ENCODE measurements around the gene NDUFS3.

The NDUFS3 gene

DNA sequence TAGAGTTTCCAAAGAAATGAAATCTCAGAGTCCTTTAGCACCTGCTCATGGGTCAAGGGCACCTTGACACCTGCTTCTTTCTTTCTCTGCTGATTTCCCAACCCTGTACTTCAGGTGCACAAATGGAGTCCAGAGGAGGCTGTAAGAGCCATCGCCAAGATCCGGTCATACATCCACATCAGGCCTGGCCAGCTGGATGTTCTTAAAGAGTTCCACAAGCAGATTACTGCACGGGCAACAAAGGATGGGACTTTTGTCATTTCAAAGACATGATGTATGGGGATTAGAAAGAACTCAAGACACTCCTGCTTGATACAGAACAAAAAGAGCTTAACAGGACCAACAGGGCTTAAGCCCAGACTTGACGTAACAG lies 7.5 kb upstream of the NDUFS3 start:
- in situ Hi-C loops (cut with HindIII; ENCODE audit: low pct_ligation_motif_present, low sequenced_read_pairs): no loop called here
- no peak for DNase-seq
- Histone ChIP-seq H3K27me3 (replicated peaks) (no peaks in the 10 kb centered on the region), H3K4me3 (ENCODE audit: low read depth, low read length) (no peak overlapping the region), H3K36me3 (replicated peaks) (peaks cover 33% of the 10 kb centered on the region), H3K27ac (no peak overlapping the region)
- no peak for TF ChIP-seq CTCF (IDR thresholded peaks at IDR 0.05; ENCODE audit: low read depth, low read length, missing control alignments)

- TF ChIP-seq CTCF (IDR thresholded peaks at IDR 0.05; ENCODE audit: low read depth, low read length, missing control alignments): no peak
- Histone ChIP-seq H3K27me3 (replicated peaks) (no peaks in the 10 kb centered on the region), H3K4me3 (ENCODE audit: low read depth, low read length) (no peak overlapping the region), H3K36me3 (replicated peaks) (peaks cover 33% of the 10 kb centered on the region), H3K27ac (peak overlapping the region; percentile 25)
- in situ Hi-C loops (cut with HindIII; ENCODE audit: low pct_ligation_motif_present, low sequenced_read_pairs): no loop called here
- peak; percentile 71 for DNase-seq
Measured at GRCh38 chr11:47571895-47572294, 7.0 kb upstream of the NDUFS3 start.

DNA sequence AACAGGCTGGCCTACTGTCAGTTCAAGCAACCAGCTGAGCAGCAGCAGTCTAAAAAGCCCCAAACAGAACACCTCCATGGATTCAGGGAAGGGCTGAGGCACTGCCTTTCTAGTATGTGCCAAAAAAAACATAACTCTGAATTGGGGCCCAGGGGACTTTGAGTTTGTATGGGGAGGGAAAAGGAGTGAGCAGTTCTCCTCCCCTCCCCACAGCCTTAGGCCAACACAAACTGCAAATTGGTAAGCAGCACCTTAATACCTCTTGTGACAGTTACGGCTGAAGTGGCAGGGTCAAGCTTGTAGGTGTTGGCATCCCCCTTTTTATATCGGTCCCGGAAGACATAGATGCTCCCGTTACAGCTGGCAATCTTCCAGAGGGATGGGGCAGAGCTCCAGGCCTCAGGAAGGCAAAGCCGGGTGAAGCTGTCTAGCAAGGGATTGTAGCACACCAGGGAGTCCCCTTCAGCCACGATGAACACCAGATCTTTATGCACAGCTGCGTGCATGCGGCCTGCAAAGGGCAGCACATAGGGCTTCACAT lies 6.1 kb upstream of the NDUFS3 start:
- Histone ChIP-seq H3K36me3 (replicated peaks) (peaks cover 33% of the 10 kb centered on the region), H3K4me3 (ENCODE audit: low read depth, low read length) (no peak overlapping the region), H3K27ac (no peak overlapping the region), H3K27me3 (replicated peaks) (no peaks in the 10 kb centered on the region)
- in situ Hi-C loops (cut with HindIII; ENCODE audit: low pct_ligation_motif_present, low sequenced_read_pairs): no loop called here
- no peak for DNase-seq
- TF ChIP-seq CTCF (IDR thresholded peaks at IDR 0.05; ENCODE audit: low read depth, low read length, missing control alignments): no peak

- Histone ChIP-seq H3K27ac (no peak overlapping the region), H3K4me3 (ENCODE audit: low read depth, low read length) (no peak overlapping the region), H3K27me3 (replicated peaks) (no peaks in the 10 kb centered on the region), H3K36me3 (replicated peaks) (peaks cover 33% of the 10 kb centered on the region)
- no peak for TF ChIP-seq CTCF (IDR thresholded peaks at IDR 0.05; ENCODE audit: low read depth, low read length, missing control alignments)
- DNase-seq: no peak
- in situ Hi-C loops (cut with HindIII; ENCODE audit: low pct_ligation_motif_present, low sequenced_read_pairs): no loop called here
Measured at GRCh38 chr11:47573321-47573720, 5.6 kb upstream of the NDUFS3 start.

DNA sequence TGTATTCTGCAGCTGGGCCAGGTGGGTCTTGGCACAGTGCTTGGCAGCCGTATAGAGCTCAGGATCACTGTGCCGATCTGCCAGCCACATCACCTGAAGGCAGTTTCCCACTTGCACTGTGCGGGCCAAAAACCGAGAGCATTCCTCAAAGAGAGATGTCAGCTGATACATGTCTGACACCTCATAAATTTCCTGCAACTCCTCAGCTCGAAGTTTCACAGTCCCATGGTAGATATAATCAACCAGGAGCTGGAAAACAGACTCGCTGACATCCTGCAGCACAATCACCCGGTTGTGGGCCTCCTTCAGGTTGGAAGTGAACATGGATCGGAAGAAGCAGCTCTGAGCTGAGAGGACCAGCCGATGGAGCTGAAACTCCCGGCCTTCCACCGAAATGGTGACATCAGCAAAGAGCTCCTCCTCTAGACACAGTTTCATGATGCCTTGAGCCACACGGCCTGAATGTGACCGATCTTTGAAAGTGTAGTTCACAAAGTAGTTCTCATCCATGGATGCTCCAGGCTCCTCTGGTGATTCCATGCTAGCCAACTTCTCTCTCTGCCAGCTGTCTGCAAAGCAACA lies 1.3 kb upstream of the NDUFS3 start:
- no peak for TF ChIP-seq CTCF (IDR thresholded peaks at IDR 0.05; ENCODE audit: low read depth, low read length, missing control alignments)
- Histone ChIP-seq H3K4me3 (ENCODE audit: low read depth, low read length) (peak overlapping the region; percentile 95), H3K27ac (no peak overlapping the region), H3K27me3 (replicated peaks) (no peaks in the 10 kb centered on the region), H3K36me3 (replicated peaks) (peaks cover 39% of the 10 kb centered on the region)
- in situ Hi-C loops (cut with HindIII; ENCODE audit: low pct_ligation_motif_present, low sequenced_read_pairs): no loop called here
- no peak for DNase-seq

DNA sequence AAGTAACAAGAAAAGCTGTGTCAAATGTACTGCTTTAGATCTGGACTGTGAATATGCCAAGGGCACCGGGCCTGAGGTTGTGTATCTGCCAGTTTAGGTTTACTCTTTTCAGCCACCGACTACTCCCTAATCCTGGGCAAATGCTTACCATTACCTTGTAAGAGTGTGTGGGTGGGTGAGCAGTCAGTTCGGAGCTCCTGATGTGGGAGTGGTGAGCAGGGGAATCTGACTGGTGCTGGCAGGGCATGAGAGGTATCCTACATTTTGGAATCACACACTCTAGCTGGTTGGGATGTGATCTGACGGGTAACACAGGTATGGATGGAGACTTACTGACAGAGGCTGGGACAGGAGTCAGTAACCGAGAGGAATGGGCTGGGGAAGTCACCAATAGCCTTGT lies 5.0 kb downstream of the NDUFS3 start:
- H3K4me3 ChIP-seq (ENCODE audit: low read depth, low read length): no peak overlapping the region
- H3K36me3 ChIP-seq (replicated peaks): peaks cover 42% of the 10 kb centered on the region
- no peak for TF ChIP-seq CTCF (IDR thresholded peaks at IDR 0.05; ENCODE audit: low read depth, low read length, missing control alignments)
- H3K27me3 ChIP-seq (replicated peaks): no peaks in the 10 kb centered on the region
- in situ Hi-C loops (cut with HindIII; ENCODE audit: low pct_ligation_motif_present, low sequenced_read_pairs): no loop called here
- no peak for DNase-seq
- no peak overlapping the region for H3K27ac ChIP-seq
